Choroid plexus epithelial cell (primary cell): ENCODE results near the gene PSAP.
A peak's percentile ranks its signal among the peaks of the same experiment; 100 is the strongest.

Experiments
- DNase-seq: peaks from one replicate; pipeline ENCODE4 v3.0.0-alpha.2; 2010; ENCODE audit warnings: low read depth
- H3K4me3 ChIP-seq: 2 replicates; pipeline ENCODE4 v1.5.1; 2011; ENCODE audit warnings: low read depth, mild to moderate bottlenecking, control low read depth, low read length, moderate library complexity
- TF ChIP-seq, protein P1 (sequence below): conservative IDR thresholded peaks from 2 replicates; pipeline ENCODE4 v1.5.1; 2011; ENCODE audit warnings: low read depth, mild to moderate bottlenecking, control low read depth, inconsistent platforms, low read length, moderate library complexity

The PSAP gene

DNA sequence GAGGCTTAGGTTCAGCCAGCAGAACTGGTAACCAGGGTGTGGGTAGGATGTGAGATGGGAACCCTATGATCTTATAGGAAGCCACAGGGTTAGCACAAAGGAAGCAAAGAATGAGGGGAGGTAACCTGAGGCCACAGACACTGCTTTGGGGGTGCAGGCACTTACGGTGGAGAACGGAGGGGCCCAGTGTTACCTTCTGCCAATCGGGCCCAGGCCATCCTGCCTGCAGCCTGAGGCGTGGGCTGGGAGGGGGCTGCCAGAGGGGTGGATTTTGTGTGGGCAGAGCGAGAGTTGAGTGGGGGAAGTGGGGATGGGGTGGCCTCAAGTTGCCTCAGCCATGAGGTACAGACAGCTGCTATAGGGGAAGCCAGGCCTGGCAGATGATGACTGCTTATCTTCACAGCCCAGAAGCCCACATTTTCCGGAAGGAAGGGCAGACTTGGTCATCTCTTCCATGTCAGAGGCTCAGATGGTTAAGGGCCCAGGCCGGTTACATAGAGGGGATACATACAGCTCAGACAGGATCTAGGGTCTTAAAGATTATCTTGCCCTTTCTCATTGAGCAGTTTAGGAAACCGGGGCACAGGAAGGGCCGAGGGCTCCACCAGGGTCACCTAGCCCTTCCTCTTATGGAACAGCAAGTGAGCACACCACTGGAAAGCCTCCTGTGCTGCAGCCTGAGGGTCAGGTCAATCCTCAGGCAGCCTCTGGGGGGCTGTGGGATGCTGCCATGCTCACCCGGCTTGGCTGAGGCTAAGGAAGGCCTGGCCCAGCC, 53.3 kb downstream of the PSAP start:
- DNase-seq, result no peak
- no peak overlapping the region for H3K4me3 ChIP-seq
- TF ChIP-seq, protein P1, sequence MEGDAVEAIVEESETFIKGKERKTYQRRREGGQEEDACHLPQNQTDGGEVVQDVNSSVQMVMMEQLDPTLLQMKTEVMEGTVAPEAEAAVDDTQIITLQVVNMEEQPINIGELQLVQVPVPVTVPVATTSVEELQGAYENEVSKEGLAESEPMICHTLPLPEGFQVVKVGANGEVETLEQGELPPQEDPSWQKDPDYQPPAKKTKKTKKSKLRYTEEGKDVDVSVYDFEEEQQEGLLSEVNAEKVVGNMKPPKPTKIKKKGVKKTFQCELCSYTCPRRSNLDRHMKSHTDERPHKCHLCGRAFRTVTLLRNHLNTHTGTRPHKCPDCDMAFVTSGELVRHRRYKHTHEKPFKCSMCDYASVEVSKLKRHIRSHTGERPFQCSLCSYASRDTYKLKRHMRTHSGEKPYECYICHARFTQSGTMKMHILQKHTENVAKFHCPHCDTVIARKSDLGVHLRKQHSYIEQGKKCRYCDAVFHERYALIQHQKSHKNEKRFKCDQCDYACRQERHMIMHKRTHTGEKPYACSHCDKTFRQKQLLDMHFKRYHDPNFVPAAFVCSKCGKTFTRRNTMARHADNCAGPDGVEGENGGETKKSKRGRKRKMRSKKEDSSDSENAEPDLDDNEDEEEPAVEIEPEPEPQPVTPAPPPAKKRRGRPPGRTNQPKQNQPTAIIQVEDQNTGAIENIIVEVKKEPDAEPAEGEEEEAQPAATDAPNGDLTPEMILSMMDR, result no peak

DNA sequence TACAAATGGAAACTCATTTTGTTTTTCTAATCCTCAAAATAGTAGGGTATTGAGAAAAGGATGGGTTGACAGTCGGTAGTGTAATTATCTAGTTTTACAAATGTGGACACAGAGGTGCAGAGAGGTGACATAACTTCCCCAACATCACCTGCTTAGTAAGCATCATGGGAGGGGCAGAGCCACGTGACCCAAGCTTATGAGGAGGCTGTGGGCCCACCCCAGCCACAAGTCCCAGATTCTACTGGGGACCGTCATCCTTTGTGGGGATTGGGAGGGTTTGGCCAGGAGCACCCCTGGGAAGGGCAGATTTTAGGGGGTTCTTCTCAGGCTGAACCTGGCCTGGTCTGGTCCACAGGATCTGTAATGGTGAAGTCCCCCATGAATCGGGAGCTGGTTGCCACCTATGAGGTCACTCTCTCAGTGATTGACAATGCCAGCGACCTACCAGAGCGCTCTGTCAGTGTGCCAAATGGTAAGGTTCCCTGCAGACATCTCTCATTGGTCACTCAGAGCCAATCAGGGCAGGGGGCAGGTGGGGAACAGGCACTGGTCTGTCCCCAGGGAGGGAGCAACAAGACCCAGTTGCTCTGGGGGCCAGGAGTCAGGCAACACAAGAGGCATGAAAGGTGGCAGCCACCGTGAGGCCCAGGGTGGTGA, 54.2 kb downstream of the PSAP start:
- TF ChIP-seq, protein P1, result no peak
- no peak for DNase-seq
- no peak overlapping the region for H3K4me3 ChIP-seq

DNA sequence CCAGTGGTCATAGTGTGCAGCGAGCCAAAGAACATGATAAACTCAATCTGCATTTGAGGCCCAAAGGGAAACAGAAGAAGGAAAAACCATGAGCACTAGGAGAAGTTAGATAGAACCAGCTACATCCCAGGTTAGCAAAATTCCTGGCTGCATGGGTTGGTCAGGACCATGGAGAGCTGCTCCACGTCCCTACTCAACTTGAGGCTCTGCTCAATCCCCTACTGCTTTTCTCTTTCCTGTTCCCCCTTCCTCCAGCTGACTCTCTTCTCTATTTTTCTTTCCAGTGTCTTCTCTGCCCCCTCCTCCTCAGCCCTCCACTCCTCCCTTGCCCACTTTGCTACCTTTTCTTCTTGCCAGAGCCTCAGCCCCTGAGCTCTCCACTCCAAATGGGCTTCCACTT, 55.8 kb downstream of the PSAP start:
- peak; percentile 49 for DNase-seq
- H3K4me3 ChIP-seq, result no peak overlapping the region
- TF ChIP-seq, protein P1, result no peak

DNA sequence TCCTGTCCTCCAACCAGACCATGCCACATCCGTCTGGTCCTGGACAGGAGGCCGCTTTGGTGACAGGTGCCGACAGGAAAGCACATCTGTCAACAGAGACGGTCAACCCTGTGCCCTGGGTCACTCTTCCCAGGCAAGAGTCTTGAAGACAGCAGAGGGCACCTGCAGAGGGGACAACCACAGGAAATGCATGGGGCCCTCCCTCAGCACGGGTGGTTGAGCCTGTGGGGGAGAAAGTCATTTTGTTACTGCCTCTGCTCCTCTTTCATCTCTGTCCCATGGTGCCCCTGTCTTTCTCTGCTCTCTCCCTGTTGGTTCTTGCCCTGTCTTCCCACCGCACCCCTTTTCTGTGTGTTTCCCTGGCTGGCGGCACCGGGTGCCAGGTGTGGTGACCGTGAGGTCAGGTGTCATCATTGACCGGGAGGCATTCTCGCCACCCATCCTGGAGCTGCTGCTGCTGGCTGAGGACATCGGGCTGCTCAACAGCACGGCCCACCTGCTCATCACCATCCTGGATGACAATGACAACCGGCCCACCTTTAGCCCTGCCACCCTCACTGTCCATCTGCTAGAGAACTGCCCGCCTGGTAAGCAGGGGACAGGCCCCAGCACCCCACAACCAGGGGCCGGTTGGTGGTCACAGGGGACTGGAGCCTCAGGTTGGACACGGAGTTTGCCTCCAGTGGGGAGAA, 60.2 kb downstream of the PSAP start:
- TF ChIP-seq, protein P1, result no peak
- H3K4me3 ChIP-seq, result no peak overlapping the region
- no peak for DNase-seq

DNA sequence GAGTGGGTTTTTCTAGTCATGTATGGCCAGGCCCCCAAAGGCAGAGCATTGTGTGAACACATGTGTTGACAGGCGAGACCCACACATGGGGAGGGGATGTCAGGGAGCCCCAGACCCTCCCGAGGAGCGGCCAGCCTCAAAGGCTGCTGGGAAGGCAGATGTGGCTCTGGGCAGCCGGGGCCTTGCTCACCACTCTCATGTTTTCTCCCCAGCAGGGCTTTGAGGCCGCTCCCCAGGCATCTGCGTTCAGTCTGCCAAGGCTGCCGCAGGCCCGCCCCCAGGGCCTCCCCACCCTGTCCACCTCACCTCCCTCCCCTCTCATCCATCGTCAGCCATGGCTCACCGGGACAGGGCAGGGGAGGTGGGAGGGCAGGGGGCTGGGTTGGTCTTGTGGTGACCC, 61.2 kb downstream of the PSAP start:
- no peak overlapping the region for H3K4me3 ChIP-seq
- TF ChIP-seq, protein P1, result no peak
- DNase-seq, result no peak

DNA sequence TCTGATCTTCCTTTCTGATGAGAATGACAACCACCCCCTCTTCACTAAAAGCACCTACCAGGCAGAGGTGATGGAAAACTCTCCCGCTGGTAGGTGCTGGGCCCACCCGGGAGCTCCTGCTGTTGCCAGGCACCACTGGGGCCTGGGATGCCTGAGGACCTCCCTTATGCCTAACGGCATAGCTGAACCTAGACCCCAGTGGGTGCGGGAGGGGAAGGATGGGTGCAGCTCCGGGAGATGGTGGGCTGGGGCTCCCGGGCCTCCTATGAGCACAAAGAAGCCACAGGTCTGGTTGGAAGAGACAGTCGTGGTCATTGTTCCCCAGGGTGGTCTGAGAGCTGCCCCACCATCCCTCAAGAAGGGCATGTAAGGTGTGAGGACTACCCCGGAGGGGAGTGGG, 62.1 kb downstream of the PSAP start:
- H3K4me3 ChIP-seq, result no peak overlapping the region
- no peak for DNase-seq
- TF ChIP-seq, protein P1, result no peak
